HS-5 (cell line): ENCODE results near the gene RNF126.
"Not testable (repeated sequence)": the region's sequence is repeated elsewhere in the genome, so short reads cannot be mapped to it uniquely, and the experiment has no call there.

Source experiments
- DNase-seq: peaks from one replicate; pipeline ENCODE4 v3.0.0-alpha.2; 2012; ENCODE audit warnings: low read depth

RNF126 gene

GRCh38 chr19:628168-628567 lies 34.8 kb downstream of the RNF126 start:
- DNase-seq, result no peak

- not testable (repeated sequence) for DNase-seq
Observed at GRCh38 chr19:626566-626965, 36.4 kb downstream of the RNF126 start.

- no peak for DNase-seq
Observed at GRCh38 chr19:625257-625656, 37.8 kb downstream of the RNF126 start.

GRCh38 chr19:624433-625109 lies 38.4 kb downstream of the RNF126 start:
- no peak for DNase-seq

- no peak for DNase-seq
Observed at GRCh38 chr19:623974-624373, 39.0 kb downstream of the RNF126 start.

GRCh38 chr19:623175-623916 lies 39.7 kb downstream of the RNF126 start:
- DNase-seq, result no peak

- DNase-seq, result no peak
Observed at GRCh38 chr19:622666-623065, 40.3 kb downstream of the RNF126 start.

GRCh38 chr19:621819-622218 lies 41.2 kb downstream of the RNF126 start:
- DNase-seq, result no peak

GRCh38 chr19:621191-621590 lies 41.8 kb downstream of the RNF126 start:
- DNase-seq, result not testable (repeated sequence)

- no peak for DNase-seq
Observed at GRCh38 chr19:620166-620862, 42.7 kb downstream of the RNF126 start.

- no peak for DNase-seq
Observed at GRCh38 chr19:619286-620002, 43.6 kb downstream of the RNF126 start.

GRCh38 chr19:618674-619285 lies 44.2 kb downstream of the RNF126 start:
- no peak for DNase-seq

- no peak for DNase-seq
Observed at GRCh38 chr19:618247-618619, 44.8 kb downstream of the RNF126 start.

- DNase-seq, result no peak
Observed at GRCh38 chr19:617551-618246, 45.3 kb downstream of the RNF126 start.

GRCh38 chr19:616747-617526 lies 46.1 kb downstream of the RNF126 start:
- no peak for DNase-seq

GRCh38 chr19:616062-616700 lies 46.8 kb downstream of the RNF126 start:
- no peak for DNase-seq

- no peak for DNase-seq
Observed at GRCh38 chr19:615619-616018, 47.4 kb downstream of the RNF126 start.

- DNase-seq, result no peak
Observed at GRCh38 chr19:613732-614567, 49.1 kb downstream of the RNF126 start.

GRCh38 chr19:612941-613340 lies 50.1 kb downstream of the RNF126 start:
- DNase-seq, result no peak
